GM21723 (cell line): ENCODE results near the gene CSMD2.
A peak's percentile ranks its signal among the peaks of the same experiment; 100 is the strongest.

Experiments used
- ATAC-seq: cut with Tn5 transposase; IDR thresholded peaks from one replicate; pipeline ENCODE4 v1.9.1; 2021; ENCODE audit warnings: mild to moderate bottlenecking, moderate library complexity; ENCODE audit not compliant: unreplicated experiment

CSMD2 gene

DNA sequence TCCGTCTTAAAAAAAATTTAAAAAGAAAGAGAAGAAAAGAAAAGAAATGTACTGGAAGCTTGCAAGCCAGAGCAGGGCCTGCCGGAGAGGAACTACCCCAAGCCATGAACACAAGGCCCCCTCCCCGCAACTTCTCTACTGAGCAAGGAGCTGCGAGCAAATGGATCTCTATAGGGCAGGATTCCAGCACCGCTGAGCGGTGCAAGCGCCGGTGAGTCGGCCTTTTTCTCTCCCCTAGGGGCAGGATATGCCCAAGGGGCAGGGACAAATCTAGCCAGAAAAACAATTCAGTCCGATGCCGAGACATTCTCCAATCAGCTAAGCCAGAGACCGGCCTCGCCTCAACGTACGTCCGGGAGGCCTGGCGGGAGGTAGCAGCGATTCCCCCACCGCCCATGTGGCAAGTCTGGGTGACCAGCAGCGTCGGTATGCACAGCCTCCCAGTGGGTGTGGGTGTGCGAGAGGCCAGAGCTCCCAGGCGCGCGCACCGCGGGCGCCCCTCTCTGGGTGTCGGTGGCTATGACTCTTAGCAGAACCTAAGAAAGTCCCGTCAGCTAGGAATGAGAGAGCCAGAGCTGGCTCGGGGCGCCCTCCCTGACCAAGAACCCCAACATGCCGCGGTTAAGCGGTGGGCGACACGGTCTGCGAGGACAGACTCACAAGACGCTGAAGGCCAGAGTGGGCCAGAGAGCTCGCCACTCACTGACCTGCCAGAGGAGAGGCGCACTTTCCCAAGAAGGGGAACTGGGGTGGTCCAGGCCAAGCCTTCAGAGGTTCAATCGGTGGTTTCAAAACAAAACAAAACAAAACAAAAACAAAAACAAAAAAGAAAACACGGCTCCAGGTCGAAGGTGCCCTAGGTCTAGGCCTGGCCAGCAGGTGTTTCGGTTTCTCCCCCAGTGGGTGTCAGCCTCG, 1.9 kb downstream of the CSMD2 start:
- peak; percentile 90 for ATAC-seq

DNA sequence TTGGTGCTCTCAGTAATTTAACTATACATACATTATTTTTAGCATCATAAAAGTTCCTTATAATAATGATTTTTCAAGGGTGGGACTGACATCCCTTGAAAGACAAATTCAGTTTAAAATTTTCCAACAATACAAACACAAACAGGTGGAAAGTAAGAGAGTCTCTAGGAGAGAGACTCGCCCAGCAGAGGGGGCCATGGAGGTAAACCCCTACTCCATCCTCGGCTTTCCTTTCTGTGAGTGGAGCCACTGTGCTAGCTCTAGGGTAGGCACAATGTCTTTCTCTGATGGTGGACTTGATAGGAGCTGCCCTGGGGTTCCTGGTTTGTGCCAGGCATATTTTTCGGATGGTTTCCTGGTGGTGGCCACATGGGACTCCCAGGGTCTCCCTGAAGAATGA, 8.3 kb downstream of the CSMD2 start:
- ATAC-seq, result no peak

DNA sequence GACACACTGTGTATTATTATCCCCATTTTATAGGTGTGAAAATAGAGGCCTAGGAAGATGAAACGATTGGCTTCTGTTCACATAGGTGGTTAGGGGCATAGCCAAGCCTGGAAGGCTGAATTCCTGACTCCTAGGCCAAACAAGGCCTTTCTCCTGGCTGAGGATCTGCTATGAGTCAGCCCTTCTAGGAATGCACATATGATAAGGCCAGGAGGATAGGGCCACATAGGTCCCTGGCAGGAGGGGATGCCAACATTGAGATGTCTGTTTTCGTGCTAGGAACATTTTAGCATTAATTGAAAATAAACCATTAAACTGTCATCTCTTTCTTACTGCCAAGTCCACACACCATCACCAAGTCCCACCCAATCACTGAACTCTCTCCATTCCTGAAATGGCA, 9.2 kb downstream of the CSMD2 start:
- ATAC-seq, result no peak

DNA sequence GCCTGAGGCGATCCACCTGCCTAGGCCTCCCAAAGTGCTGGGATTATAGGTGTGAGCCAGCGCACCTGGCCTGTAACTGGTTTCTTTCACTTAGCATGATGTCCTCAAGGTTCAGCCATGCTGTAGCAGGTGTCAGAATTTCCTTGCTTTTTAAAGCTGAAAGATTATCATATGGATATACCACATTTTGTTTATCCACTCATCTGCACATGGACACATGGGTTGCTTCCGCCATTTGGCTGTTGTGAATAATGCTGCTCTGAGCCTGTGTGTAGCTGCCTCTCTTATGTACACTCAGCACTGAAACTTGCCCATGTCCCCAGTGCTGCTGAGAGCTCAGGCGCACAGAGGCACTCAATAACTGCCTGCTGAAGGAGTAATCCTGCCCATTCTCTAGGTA, 11.8 kb downstream of the CSMD2 start:
- no peak for ATAC-seq

DNA sequence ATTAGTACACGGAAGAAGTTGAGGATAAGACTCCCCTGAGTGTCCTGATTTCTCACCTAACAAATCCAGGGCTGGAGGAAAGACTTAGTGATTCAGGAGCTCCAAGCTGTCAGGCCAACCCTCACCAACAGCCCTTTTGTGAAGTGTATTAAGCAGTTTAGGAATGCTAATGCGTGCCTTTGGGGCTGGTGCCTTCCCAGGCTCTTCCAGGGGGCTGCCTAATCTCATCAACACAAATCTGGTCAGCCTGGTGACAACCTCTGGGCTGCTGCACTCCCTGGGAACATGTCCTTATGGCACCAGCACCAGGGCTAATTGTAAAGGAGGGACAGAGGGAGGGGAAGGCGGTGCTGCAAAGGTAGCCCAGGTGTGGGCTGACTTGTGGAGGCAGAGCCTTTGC, 15.5 kb downstream of the CSMD2 start:
- no peak for ATAC-seq

DNA sequence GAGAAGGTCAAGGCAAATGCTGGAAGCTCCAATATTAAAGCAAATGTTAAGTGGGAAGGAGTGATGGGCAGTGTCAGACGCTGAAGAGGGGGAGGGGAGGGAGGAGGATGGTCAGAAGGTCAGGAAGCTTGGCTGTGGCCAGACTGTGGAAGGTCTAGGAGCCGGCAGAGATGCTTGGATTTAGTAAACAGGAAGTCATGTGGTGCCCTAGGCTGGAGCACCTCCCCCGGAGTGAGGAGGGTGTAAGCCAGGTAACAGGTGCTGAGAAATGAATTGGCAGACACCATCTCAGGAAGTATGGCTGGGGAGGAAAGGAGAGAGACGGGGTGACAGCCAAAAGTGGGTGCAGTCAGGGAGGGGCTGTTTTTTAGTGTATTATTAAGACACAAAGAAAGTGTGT, 17.7 kb downstream of the CSMD2 start:
- no peak for ATAC-seq

DNA sequence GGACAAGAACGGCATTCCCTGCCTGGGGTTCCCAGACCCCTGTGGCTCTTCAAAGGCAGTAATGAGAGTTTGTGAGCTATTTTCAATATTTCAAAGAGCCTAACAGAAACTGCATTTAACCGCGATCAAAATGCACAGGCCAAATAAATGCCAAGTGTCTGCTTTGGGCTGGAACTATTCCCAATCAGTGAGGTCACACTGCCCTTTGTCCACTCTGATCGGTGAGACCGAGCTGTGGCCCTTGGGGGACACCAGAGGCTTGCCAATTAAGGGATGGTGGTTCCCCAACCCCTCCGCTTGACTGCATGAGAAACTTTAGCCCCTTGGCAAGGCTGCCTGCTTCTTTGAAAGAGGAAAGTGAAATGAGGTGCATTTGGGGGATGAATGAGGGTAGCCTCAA, 20.3 kb downstream of the CSMD2 start:
- no peak for ATAC-seq

DNA sequence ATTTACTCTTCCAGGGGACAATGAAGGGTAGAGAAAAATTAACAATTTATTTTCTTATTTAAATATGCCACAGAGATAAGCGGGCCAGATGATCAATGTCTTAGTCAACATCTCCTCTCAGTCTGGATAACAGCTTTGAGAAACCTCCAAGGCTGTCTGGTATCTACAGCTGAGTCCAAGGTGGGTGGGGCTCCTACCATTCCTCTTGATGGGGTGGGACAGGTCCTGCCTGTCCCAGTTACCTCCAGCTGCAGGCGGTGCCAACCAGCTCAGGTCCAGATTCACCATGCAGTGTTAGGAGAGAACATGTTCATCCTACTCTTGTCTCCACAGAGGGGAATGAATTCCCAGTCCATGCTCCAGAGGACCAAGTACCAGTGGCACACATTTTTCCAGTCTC, 21.1 kb downstream of the CSMD2 start:
- ATAC-seq, result no peak

DNA sequence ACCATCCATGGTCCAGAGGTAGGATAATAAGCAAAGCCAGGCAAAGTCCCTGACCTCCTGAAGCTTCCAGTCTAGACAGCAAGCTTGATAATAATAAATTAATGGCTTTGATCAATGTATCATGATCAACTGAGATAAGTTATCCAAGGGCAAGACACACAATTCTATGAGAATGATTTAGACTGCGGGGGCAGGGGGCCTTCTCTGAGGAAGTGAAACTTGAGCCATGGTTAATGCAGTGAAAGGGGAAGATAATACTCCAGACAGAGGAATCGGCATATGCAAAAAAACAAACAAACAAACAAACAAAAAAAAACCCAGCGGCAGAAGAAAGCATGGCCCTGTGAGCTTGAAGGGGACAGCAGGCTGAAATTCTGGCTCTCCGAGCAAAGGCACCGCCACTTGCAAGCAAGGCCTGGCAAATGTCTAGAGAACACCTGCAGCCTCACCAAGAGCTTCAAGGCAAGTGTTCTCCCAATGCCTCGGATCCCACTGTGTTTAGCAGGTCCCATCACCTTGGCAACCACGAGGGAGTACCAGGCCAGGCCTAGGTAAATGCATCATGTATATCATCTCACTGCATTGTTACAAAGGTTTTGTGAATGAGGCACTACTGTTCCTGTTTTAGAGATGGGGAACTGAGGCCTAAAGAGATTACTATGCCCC, 24.9 kb downstream of the CSMD2 start:
- ATAC-seq, result no peak

DNA sequence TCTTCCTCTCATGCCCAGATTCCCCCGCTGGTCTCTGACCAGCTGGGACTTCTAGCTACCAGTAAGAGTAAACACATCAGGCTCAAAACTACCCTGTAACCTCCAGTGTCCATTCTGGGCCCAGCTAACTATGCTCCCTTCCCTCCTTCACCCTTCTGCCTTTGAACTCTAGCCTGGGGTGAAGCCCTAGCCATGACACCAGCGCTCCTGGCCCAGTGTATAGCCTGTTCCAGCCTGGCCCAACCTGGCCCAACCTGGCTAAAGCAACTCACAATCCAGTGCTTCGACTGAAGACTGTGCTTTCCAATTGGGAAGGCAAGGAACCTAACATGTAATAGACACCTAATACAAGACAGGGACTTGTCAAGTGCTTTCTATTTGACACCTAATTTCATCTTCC, 27.6 kb downstream of the CSMD2 start:
- ATAC-seq, result no peak

DNA sequence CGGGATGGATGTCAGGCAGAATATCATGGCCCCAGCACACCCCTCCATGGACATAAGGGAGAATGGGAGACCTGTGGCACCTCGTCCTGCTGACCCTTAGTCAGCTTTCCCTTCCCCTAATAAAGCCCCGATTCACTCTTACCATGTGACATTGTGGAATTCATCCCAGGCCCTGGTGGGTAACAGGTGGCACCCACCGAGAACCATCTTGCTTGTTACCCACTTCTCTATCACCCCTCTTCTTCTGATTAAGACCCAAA, 32.9 kb downstream of the CSMD2 start:
- no peak for ATAC-seq

DNA sequence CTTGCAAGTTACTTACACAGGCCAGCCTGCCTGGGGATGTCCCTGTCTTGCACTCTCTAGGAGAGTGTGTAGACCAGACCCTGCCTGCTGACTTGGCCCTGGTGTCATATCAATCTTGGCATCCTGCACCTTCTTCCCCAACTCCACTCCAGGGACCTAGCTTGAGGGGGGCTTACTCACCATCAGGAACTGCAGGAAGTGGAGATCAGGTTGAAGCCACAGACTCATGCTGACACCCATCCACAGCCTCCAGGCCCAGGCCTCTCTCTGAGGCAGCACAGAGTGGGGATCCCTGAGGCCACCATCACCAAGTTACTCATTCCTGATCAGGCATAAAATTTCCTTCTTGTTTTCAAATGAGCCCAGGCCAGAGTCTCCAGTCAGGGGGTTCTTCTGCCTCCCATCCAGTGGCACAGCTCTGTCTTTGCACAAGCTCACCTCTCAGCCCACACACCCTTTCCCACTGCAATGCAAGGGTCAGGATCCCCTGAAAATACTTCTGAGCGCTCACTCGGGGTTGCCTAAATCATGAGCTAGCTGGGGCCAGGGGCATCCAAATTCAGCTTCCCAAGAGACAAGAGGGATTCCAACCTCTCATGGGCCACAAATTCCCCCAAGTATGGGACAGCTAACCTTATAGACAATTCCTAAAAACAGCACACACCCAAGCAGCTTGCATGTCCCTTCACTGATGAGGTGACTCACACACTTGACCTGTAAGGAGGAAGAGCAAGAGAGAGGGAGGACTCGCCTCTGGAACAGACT, 33.5 kb downstream of the CSMD2 start:
- ATAC-seq, result no peak

DNA sequence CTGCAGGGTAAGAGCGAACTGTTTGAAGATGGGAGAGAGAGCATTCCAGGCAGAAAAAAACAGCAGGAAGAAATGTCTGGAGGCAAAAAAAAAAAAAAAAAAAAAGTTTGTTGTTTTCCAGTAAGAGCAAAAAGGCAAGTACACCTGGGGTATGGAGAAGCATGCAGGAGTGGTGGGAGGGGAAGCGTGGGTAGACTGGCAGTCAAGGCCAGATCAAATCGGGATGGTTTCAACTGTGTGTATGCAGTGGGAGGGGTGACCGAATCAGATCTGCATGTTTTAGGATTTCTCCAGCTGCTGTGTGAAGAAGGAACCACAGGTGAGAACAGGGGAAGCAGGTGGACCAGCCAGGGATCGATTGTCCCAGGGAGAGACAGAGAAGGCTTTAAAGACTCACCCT, 34.7 kb downstream of the CSMD2 start:
- ATAC-seq, result no peak

DNA sequence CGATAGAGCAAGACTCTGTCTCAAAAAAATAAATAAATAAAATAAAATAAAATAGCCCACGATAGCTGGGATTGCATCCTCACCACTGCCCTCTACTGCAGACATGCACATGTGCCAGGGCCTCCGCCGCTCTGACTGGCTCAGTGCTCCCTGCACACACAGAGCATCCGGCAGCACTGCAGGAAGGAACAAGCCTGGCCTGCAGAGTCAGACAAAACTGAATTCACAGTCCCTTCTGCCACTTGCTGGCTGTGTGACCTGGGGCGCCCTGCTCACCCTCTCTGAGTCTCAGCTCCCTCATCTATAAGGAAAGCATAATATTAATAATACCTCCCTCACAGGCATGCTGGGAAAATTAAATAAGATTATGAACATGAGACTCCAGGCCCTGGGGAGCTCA, 35.4 kb downstream of the CSMD2 start:
- ATAC-seq, result no peak

DNA sequence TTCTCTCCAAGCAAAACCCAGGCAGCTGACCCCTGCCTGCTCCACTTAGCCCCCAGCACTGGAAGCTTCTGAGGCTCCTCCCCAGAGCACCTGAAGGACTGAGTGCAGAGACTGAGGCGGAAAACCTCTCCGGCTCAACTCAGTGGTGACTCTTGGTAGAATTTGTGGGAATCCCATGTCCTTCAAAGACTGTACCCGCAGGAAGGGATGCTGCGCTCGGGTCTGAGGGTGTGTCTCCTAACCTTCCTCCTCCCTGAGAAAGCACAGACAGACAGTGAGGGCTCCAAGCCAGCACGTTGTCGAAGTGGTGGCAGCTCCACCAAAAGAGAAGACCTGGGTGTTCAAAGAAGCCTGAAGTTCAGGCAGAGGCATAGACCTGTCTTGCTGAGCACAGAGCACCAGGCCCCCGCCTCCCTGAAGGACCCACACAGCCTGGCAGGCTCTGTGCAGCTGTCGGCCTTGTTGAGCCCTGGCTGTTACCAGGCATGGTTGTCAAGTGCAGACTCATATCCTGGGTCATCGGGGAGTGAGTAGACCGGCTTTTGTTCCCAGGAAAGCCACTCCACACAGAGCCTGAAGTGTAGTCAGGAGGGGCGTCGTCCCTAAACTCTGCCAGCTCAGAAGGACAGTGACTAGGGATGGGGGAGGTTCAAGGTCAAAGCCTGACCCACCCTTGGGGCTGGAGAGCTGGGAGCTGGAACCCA, 36.7 kb downstream of the CSMD2 start:
- ATAC-seq, result no peak

DNA sequence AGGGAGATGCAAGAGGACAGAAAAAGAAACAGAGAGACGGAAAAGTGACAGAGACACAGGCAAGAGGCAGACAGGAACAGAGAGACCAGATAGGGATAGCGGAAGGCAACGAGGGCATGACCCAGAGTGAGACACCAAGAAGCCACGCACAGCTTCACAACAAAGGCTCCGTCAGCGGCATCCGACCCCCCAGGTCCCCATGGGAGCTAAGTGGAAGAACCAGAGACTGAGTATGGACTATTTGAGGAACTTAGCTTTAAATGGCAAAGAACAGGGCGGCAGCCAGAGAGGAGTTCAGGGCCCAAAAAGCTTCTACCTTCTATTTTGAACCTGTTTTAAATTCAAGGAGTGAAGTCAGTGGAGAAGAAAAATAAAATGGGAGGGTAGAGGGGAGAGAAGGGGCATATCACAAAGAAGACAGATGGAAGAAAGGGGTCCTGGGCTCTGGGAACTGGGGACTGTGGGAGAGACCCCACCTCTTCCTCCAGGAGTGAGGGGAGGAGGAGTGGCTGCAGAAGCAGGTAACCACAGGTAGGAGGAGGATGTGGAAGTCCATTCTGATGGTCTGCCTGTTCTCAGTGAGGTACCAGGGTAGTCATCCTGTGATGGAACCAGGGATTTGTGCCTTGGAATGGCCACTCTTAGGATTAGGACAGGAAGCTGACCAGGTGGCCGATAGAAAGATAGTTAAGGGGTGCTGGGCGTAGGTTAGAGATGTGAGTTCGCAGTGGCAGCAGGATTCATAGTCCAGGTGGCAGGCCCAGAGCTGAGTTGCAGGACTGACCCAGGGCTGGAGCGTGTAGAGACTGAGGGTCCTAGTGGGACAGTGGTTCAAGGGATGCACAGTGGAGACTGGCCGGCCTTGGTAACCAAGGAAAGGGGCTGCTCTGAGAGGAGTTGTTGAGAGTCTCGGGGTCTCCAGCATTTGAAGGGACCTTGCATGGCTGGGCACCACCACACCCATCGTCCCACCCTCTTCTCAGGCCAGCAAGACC, 37.7 kb downstream of the CSMD2 start:
- no peak for ATAC-seq

DNA sequence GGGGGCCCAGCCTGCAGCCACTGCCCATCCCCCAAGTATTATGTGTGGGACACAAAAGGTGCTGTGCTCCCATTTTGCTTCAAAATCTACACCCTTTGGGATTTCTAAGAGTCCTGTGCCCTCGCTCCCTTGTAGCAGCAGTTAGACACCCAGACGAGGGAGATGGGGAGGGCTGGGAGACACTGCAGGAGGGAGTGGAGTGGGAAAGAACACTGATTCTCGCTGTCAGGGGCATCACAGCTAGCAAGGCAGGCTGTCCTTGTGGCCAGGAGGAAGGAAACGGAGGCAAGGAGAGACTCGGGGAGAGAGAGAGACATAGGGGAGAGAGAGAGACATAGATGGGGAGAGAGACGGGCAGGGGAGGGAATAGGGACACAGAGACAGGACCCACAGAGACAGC, 38.5 kb downstream of the CSMD2 start:
- no peak for ATAC-seq

DNA sequence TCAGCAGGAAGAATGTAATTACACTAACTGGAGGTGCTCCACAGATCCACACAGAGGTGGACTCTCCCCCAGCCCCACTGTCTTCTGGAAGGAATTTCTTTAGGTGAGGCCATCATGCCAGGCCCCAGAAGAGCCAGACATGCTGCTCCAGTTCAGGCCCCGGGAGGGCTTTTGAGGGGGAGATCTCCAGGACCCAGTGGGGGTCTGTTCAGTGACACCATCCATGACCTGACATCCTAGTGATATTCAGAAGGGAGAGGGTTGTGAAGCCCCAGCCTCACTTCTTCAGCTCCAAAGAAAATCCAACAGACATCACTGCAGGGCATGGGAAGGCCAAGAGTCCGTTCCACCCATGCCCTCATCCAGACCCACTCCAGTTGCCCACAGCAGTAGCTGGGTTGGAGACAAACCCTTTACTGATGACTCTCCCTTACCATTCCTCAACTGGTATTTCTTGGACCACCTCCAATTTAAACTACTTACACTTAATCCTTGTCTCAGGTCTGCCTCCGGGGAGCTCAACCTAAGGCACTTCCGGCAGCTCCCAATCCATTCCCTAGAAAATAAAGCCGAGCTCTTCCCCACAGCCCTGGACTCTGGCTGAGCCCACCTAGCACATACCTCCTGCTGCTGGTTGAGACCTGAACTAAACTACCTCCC, 39.2 kb downstream of the CSMD2 start:
- ATAC-seq, result no peak

DNA sequence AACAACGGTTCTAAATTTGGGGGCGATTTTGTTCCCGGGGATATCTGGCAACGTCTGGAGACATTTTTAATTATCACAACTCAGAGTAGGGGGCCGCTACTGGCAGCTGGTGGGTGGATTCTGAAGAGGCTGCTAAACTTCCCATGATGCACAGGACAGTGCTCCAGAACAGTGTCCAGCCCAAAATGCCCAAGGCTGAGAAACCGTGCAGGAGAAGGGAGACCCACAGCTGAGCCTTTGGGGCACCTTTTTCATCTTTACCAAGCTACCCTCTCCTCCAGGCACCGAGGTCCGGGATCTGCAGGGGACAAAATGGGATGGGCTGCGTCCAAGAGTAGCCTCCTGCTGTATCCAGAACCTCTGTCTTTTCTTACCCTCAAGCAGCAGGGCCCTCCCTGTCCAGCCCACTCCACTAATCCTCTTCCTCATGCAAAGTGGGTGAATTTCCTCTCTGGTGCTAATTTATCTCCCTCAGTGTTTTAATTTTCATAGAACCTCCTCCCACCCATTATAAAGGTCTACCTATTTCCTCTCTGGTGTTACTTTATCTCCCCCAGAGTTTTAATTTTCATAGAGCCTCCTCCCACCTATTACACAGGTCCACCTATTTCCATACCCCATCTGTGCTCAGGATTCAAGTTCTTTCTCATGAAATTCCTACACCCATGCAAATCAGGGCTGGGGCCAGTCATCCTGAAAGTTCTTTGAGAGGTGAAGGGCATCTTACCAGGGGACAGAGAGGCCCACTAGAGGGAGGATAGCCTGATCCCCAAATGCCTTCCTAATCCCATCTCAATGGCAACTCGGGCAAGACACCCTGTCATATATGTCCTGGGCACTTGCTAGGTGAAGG, 42.7 kb downstream of the CSMD2 start:
- ATAC-seq, result no peak
